ENCODE measurements around the gene ZNRF2.

- TF ChIP-seq CTCF (conservative IDR thresholded peaks at IDR 0.05), result no peak
- no peak for TF ChIP-seq ZFX (IDR thresholded peaks at IDR 0.05)
These were observed 70.4 kb downstream of the ZNRF2 start for GRCh38 chr7:30354791-30355190.

All from C4-2B (cell line).